GM18507 (cell line): ENCODE results near the gene KRT27.

Experiments
- DNase-seq: peaks from one replicate; pipeline ENCODE4 v3.0.0; 2011; ENCODE audit warnings: low read depth; ENCODE audit not compliant: insufficient read length; ENCODE audit errors: extremely low spot score
- FAIRE-seq: peaks from 2 replicates; lab custom pipeline; 2011; peaks lifted over from hg19 to GRCh38; lab: Jason Lieb, UNC

Gene KRT27

GRCh38 chr17:40810494-40810893 lies 28.1 kb upstream of the KRT27 start:
- DNase-seq: no peak
- FAIRE-seq: no peak

GRCh38 chr17:40809721-40810421 lies 27.5 kb upstream of the KRT27 start:
- no peak for FAIRE-seq

DNA sequence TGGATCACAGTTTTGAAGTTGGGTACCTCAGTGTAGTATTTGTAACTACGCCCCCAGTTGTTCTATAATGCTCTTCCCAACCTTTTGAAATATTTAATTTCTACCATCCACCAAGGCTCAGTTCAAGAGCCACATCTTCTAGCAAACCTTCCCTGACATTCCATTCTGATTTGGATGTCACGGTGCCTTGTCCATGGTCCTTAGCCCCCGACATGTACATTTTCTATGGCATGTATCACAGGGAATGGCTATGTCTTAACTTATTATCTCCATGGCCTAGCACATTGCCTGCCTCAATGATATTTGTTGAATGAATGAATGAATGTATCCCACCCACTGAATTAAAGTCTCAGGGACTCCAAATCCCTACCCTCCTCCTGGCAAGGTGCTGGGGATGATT lies 23.8 kb upstream of the KRT27 start:
- no peak for DNase-seq
- no peak for FAIRE-seq

More at GRCh38 chr17:40809721-40810421, 27.5 kb upstream of the KRT27 start:
- no peak for DNase-seq

- FAIRE-seq (peak; percentile 80), DNase-seq (peak; percentile 38)
Measured at GRCh38 chr17:40803617-40804082, 21.3 kb upstream of the KRT27 start.

DNA sequence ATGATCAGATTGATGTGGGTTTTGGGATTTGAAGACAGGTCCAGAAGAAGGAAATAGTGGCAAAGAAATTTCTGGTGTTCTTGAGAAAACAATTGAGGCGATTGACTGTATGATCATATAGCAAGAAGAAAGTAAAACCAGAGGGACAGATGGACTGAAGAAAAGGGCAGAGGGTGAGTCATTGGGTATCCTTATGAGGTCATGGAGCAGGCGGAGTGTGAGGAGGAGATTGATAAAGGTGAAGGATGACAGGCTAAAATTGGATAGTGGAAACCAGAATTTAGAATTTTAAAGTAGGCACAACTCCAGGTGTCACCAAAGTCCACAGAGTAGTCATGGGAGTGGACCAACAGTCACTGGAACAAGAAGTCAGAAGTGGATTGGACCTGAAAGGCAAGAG lies 18.8 kb upstream of the KRT27 start:
- DNase-seq (no peak), FAIRE-seq (no peak)

DNA sequence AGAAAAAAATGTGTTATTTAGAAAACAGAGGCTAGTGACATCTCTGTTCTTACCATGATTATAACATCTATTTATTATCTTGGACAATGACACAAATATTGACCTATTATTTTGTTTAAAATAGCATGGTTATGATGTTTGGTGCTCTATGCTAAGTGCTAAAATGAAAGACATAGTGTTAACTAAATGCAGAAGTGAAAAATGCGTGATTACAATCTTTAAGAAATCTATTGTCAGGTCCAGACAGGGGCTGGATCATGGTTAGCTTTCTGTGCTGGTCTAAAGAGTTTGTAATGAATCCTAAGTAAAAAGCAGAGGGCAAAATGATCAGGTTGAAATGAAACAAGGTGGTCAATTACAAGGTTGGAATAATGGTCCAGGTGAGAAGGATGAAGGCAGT lies 18.0 kb upstream of the KRT27 start:
- FAIRE-seq: no peak

GRCh38 chr17:40799859-40800258 lies 17.5 kb upstream of the KRT27 start, which contains the start of gene KRT28:
KRT28 (minus strand) TSS chr17:40799959; CDS start chr17:40799893, 66 bp downstream.
- FAIRE-seq: no peak
- no peak for DNase-seq

More for the DNA sequence above, 18.0 kb upstream of the KRT27 start:
- DNase-seq: no peak

- no peak for DNase-seq
- FAIRE-seq: no peak
Measured at GRCh38 chr17:40796846-40797245, 14.5 kb upstream of the KRT27 start.

- FAIRE-seq (no peak), DNase-seq (no peak)
Measured at GRCh38 chr17:40795019-40795667, 12.8 kb upstream of the KRT27 start.

DNA sequence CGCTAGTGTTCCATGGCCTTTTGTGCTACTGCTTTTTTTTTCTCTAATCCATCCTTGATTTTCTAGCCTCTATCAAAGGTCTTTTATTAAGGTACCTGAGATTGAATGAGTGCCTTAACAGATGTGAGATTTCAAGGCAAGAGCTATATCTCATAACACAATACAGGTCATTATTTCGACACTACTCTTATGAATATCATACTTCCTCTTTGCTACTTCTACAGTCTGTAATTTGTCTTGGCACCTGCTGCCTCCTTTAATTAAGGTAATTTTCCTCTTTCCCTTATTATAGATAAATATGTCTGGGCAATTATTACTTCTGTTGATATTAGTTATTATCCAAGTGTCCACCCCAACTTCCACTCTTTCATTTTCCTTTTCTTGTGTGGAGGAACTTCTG lies 12.1 kb upstream of the KRT27 start:
- FAIRE-seq: no peak

DNA sequence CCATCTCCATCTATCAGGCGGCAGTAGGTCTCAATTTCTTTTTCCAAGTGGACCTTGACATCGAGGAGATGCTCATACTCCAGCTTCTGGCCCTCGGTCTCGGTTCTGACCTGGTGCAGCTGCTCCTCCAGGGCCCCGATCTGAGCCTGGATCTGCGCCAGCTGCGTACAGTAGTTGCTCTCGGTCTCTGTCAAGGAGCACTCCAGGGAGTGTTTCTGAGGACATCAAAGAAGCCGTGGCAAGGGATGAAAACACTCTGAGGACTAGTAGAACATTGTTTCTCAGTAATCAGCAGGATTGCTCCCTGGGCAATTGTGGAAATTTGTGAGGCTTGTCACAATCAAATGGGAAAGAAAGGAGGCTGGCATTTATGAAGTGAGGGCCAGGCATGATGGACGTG lies 11.5 kb upstream of the KRT27 start:
- DNase-seq: no peak
- FAIRE-seq: no peak

More for the DNA sequence above, 12.1 kb upstream of the KRT27 start:
- DNase-seq: no peak

DNA sequence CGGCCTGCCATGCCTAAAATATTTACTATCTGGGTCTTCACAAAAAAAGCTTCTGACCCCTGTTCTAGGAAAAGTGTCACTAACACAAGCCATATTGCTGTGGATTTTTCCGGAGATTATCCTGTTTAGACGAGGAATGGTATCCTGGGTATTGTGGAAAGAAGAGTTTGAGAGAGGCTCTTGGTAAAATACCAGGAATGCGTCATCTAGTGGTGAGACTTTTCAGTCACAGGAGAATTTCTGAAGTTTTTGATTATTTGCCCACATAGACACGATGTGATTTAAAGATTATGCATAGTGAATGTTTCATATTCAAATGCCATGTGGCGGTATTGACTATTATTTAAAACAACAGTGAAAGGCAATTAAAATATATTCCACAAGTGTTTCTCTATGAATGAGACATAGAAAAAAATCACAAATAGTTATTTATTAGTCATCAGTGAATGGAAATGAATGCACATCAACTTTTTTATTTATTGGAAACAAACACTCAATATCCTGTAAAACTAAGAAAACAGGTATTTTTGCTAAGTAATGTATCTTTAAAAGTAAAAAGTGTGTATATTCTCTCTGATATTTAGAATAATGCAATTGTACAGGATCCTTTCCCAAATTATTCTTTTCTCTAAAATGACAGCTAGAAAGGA lies 9.6 kb upstream of the KRT27 start:
- FAIRE-seq (no peak), DNase-seq (no peak)

GRCh38 chr17:40791111-40791510 lies 8.8 kb upstream of the KRT27 start:
- no peak for DNase-seq

DNA sequence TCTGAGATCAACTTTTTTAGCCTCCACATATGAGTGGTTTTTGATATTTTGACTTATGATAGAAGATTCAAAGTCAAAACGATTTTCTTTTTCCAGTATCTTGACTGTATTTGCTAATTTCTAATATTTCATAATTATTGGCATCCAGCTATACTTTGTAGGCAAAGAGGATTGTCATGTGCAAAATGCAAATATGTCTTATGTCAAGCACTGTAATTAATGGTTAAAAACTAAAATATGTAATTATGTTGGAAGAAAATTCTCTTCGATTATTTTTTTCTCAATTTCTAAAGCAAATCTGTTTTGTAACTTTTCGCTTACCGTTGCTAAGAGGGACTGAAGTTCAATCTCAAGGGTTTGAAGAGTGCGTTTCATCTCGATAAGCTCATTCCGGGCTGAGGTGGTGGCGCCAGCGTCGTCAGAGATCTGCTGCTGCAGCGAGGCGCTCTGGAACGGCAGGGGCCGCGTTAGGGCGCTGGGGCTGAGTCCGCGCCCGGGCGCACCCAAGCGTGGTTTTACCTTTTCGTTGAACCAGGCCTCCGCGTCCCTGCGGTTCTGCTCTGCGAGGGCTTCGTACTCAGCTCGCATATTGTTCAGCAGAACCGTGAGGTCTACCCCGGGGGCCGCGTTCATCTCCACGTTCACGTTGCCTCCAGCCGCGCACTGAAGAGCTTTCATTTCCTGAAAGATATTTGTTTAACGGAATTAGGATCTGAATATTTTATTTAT lies 3.0 kb downstream of the KRT27 start:
- DNase-seq (no peak), FAIRE-seq (no peak)

More at GRCh38 chr17:40791111-40791510, 8.8 kb upstream of the KRT27 start:
- no peak for FAIRE-seq

GRCh38 chr17:40778461-40778860 lies 3.9 kb downstream of the KRT27 start:
- no peak for FAIRE-seq
- DNase-seq: no peak

DNA sequence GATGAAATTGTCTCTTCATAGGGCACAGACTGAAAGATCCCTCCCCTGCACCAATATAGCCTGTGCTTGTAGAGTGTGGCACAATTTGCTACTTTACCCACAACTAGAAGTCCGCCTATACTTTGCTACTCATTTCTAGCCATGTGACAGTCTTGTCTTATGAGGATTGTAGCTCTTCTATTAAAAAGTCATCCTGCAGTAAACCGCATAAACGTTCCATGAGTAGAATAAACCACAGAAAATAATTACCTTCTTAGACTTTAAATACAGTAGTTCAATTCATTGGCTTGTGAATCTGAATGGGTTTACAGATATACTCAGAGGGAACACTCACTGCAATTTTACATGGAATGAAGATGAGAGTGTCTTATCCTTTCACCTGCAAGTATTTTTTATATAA lies 4.4 kb downstream of the KRT27 start:
- FAIRE-seq (no peak), DNase-seq (no peak)

DNA sequence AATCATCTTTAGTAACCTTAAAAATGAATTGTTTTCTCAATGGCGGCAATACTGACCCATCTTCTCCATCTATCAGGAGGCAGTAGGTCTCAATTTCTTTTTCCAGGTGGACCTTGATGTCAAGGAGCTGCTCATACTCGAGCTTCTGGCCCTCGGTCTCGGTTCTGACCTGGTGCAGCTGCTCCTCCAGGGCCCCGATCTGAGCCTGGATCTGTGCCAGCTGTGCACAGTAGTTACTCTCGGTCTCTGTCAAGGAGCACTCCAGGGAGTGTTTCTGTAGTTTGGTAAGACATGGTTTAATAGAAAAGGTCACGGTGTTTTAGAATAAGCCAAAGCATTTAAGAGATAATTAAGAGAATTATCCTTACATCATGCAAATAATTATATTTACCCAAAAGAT lies 4.9 kb downstream of the KRT27 start:
- FAIRE-seq: no peak

DNA sequence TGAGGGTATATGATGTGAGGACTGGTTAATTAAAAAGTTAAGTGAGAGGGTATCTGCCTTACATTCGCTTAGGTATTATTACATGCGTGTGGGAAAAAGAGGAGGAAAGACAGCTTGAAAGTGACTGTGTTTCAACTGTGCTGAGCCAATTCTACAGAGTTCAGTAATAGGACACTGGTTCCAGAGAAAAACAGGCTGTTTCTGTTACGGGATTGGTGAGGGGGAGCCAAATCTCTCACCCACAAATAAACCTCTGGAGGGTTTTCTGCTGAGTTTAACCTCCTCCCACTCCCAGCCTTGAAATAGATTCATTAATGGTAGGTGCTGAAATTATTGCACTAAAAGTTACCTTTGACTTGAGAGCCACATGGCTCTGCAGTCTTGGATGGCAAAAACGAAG lies 6.4 kb downstream of the KRT27 start:
- FAIRE-seq (no peak), DNase-seq (no peak)

More for the DNA sequence above, 4.9 kb downstream of the KRT27 start:
- no peak for DNase-seq

DNA sequence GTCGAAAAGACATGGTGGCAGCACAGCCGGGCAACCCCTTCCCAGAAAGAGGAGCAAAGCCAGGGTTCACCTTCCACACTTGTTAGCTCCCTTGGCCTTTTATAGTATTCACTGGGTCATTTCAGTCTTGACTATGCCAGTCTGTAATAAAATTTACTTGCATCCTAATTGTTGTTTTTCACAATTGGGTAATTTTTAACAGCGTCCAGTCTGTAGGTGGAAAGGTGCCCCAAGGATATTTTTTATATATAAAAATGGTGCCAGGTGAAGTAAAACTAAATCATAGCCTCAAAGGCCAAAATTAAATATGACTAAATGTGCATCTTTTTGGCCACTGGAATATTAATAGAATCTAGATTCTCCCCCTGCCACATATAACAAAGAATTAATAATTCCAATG lies 10.2 kb downstream of the KRT27 start, which contains the start of gene KRT26:
TSS of gene KRT26 (minus strand) at position 101 of the 400 bp plus-strand sequence. CDS start at position 13, 88 bp downstream.
- DNase-seq: no peak
- FAIRE-seq: no peak

DNA sequence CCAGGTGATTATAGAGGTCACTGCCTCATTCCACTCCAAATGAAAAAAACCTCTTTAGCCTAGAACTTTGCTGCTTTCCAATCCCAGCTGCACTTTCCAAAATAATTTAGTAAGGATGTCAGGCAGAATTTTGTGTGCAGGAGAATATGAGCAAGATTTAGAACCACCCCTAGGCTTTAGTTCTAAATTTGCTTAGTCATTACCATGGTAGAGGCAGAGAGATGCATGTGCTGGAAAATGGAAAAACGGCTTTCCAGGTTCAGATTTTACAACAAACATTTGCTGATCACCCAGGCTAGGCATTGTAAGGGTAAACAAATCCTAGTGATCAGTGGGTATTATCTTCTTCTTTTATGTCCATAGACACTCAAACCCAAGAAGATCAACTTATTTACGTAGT lies 16.7 kb downstream of the KRT27 start:
- no peak for FAIRE-seq
- no peak for DNase-seq
